ENCODE results near the gene GOT1.

The GOT1 gene

DNA sequence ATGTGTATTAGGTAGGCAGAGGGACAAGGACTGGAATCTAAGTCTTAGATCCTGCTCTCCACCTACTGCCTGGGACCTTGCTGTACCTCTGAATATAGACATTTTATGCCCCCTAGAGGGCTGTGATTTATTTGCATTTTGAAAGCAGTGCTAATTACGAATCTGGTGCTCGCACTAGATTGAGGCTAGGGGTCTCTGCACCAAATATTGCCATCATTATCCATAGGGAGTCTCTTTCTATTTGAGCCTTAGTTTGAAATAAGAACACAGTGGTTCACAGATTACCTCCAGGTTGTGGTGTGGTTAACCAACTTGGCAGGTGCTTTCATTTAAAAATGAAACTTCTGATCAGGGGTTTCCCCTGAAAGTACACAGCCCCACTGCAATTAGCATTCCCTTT, 59.4 kb downstream of the GOT1 start:
- FAIRE-seq (no peak), DNase-seq (ENCODE audit: insufficient read length, low spot score) (no peak)
- no peak for TF ChIP-seq POLR2A (IDR thresholded peaks at IDR 0.05; ENCODE audit: low read depth, low read length)

DNA sequence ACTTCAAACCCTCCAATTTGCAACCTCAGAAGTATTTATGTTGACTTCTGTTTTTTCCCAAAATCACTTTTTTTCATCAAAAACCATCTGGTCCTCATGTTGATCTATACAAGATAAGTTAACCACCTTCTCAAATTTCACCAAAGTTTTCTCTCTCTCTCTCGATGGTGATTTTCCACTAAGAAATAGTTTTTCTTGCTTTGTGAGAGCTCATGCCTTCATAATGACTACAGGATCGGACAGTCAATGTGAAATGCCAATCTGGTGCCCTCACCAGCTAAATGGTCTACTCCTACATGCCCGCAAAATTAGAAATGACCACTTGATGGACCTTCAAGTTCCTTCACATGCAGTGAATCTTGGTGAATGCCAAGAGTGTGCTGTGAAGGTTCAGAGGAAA, 60.9 kb downstream of the GOT1 start:
- no peak for FAIRE-seq
- TF ChIP-seq POLR2A (IDR thresholded peaks at IDR 0.05; ENCODE audit: low read depth, low read length) = no peak
- DNase-seq (ENCODE audit: insufficient read length, low spot score) = no peak

DNA sequence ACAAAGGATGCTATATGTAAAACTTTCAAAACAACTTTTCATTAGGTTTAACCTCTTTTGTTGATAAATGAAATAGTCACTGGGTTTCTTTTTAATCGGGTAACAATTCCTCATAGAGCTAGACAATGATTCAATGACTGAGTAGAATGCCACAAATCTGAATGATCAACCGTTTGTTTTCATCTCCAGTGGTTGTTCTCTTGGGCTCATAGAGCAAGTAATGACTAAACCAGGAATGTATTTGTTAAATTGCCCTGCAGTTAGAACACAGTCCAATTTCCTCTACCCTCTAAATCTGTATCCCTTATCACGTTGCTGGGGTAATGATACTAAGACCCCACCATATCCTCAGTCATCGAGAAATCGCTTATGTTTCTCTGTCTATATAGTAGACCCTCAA, 61.3 kb downstream of the GOT1 start:
- FAIRE-seq = no peak
- TF ChIP-seq POLR2A (IDR thresholded peaks at IDR 0.05; ENCODE audit: low read depth, low read length) = no peak
- no peak for DNase-seq (ENCODE audit: insufficient read length, low spot score)

DNA sequence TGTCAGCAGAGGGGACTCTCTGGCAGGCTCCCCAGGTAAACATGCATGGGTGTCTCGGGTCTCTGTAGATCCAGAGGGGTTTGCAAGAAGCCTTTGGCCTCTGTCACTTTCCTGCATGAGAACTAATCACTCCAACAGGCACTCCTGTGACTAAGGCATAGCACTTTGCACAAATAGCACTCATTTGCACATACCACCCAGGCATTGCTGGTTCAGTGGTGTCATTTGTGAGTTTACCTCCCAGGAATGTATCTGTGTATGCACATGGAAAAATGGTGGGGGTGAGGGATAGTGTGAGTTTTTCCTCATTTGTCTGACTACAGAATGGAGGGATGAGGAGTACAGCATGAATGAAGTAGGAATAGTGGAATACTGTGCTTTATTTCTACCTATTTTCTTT, 61.8 kb downstream of the GOT1 start:
- DNase-seq (ENCODE audit: insufficient read length, low spot score) (no peak), FAIRE-seq (no peak)
- no peak for TF ChIP-seq POLR2A (IDR thresholded peaks at IDR 0.05; ENCODE audit: low read depth, low read length)

DNA sequence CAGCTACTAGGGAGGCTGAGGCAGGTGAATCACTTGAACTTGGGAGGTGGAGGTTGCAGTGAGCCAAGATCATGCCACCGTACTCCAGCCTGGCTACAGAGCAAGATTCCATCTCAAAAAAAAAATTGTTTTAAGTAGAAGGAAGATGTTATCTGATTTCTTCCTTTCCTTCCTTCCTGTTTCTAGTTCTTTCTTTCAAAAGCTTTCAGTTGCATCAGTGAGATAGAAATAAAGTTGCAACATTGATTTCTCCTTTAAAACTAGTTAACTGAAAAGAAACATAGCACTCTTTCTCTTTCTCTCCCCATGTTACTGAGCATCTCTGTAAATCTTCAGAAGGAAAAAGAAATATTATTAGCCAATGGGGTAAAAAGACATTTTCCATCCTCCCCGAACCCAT, 63.8 kb downstream of the GOT1 start:
- FAIRE-seq (no peak), DNase-seq (ENCODE audit: insufficient read length, low spot score) (no peak)
- TF ChIP-seq POLR2A (IDR thresholded peaks at IDR 0.05; ENCODE audit: low read depth, low read length) = no peak

DNA sequence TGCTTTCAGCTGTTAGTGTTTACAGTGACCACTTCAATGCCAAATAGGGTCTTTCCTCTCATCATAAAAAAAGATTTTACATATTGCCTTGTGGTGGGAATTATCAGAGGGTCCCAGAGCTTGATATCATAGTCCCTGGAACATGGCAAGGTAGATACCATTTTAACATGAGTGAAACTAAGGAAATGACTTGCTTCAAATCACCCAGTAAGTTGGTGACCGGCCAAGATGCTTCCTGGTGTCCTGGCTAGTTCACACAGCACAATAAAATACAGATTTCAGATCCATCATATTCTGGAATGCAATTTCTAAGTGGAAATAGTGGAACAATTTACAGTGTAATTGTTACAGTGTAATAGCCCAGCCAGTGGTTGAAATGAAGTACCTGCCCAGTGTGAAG, 64.7 kb downstream of the GOT1 start:
- FAIRE-seq (no peak), DNase-seq (ENCODE audit: insufficient read length, low spot score) (no peak)
- TF ChIP-seq POLR2A (IDR thresholded peaks at IDR 0.05; ENCODE audit: low read depth, low read length) = no peak

DNA sequence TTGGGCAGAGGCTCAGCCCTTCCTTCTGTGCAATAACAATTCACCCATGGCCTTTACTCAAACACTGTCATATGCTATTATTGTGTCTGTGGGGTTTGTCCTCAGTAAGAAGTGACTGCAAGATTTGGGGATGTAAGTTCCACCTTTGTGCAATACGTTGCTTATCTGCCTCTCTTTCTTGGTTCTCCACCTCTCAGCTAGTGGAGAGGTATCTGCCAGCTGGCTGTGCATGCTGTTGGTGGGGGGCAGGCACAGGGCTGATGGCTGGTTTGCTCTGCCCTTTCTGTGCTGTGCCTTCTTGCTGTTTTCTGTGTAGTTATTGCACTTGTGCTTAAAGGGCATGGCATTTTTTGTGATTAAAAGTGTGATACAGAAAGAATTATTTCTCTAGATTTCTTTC, 65.1 kb downstream of the GOT1 start:
- DNase-seq (ENCODE audit: insufficient read length, low spot score) (no peak), FAIRE-seq (no peak)
- TF ChIP-seq POLR2A (IDR thresholded peaks at IDR 0.05; ENCODE audit: low read depth, low read length) = no peak

DNA sequence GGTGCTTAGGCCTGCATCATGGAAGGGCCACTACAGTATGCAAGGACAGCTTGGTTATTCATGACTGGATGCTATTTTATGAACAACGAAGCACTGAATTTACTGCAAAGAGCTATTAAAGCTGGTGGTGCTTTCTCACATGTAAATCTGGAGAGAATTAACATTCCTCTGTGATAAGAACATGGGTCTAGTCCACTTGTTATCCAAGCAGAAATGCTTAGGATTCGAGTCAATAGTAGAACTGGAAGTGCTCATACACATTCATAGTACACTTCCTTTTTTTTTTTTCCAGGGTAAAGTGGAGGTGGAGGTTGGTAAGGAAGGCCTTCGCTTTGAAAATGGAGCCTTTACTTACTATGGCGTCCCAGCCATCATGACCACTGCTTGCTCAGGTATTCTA, 66.3 kb downstream of the GOT1 start:
- FAIRE-seq (no peak), DNase-seq (ENCODE audit: insufficient read length, low spot score) (no peak)
- no peak for TF ChIP-seq POLR2A (IDR thresholded peaks at IDR 0.05; ENCODE audit: low read depth, low read length)

DNA sequence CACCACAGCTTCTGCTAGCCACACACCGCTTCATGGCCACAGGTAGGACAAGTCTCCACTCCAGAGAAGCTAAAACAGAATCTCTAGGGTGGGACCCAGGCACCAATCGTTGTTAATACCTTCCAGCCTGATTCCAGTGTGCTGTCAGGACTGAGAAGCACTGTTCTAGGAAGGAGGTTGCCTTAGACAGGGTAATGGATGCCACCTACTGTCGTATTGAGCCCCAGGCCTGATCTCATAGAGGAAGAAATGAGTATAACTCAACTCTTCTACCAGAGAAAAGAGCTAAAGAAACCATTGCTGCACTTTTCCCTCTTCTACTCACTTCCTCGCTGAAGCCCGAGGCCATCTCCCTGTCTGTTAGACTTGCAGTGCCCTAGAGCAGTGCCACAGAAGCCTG, 69.5 kb downstream of the GOT1 start:
- DNase-seq (ENCODE audit: insufficient read length, low spot score) (no peak), FAIRE-seq (no peak)

DNA sequence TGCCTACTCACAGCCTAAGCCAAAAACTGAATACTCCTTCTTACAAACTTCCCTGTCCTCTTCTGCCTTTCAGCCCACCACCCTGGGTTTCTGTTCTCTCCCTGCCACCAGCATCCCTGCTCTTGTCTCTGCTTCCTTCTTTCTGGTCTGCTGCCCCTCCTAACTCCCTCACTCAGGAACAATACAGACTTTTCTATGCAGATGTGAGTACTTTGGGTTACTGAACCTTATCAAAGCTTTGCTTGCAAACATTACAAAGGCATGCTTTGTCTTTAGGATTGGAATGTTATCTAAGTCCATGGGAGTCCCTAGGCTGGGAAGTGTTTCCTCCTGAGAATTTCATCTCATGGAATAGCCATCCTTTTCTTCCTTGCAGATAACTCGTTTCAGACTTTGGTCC, 72.3 kb downstream of the GOT1 start:
- no peak for TF ChIP-seq POLR2A (IDR thresholded peaks at IDR 0.05; ENCODE audit: low read depth, low read length)
- no peak for FAIRE-seq
- no peak for DNase-seq (ENCODE audit: insufficient read length, low spot score)

More for the DNA sequence above, 69.5 kb downstream of the GOT1 start:
- no peak for TF ChIP-seq POLR2A (IDR thresholded peaks at IDR 0.05; ENCODE audit: low read depth, low read length)

DNA sequence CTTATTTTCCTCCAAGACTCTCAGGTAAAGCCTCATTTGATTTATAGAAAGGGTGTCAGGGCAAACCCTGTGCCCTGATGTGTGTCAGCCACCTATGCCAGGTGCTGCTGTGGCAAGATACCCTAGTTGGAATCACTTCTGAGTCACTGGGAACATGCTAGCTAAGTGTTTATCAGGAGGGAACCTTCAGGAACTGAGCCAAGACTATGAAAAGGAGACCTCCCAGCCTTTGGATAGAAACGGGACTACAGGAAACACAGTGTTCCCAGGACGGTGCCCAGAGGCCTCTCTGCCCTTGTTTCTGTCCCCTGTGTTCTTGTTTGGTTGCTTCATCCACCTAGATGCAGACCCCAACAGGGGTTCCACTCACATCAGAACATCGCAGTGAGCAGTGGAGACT, 72.7 kb downstream of the GOT1 start:
- FAIRE-seq (no peak), DNase-seq (ENCODE audit: insufficient read length, low spot score) (no peak)
- TF ChIP-seq POLR2A (IDR thresholded peaks at IDR 0.05; ENCODE audit: low read depth, low read length) = no peak

DNA sequence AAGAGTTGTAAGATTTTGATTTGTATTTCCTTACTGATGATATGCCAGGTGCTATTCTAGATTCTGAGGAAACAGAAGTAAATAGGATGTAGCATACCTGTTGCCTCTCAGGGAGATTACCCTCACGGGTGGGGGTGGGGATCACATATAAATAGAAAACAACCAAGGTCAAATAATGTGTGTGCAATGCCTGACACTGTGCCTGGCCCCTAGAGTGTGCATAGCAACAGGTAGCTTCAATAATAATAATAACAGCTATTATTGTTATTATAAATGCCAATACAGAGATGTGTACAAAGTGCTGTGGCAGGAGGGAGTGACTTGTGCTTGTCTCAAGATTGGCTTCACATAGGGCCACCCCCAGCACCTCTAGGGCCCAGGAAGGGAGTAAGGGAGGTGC, 77.2 kb downstream of the GOT1 start:
- no peak for TF ChIP-seq POLR2A (IDR thresholded peaks at IDR 0.05; ENCODE audit: low read depth, low read length)
- FAIRE-seq (no peak), DNase-seq (ENCODE audit: insufficient read length, low spot score) (no peak)

DNA sequence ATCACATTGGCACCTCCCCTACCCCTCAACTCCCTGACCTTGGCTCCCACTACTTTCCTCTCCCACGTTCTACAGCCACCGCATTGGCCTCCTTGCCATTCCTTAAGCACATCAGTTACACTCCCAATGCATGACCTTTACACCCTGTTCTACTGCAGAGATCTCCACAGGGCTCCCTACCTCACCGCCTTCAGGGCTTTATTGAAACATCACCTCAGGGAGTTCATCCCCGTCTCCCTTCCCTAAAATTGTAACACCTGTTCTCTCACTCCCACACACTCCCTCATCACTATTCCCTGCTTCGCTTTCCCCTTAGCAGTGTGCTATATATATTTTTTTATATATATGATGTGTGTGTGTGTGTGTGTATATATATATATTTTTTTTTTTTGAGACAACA, 82.8 kb downstream of the GOT1 start:
- DNase-seq (ENCODE audit: insufficient read length, low spot score) (no peak), FAIRE-seq (no peak)
- TF ChIP-seq POLR2A (IDR thresholded peaks at IDR 0.05; ENCODE audit: low read depth, low read length) = no peak

All from H54 (cell line).